ENCODE measurements around the gene FLT1.

Gene FLT1

GRCh38 chr13:28320884-28321574, 173.9 kb downstream of the FLT1 start:
- H3K36me3 ChIP-seq (ENCODE audit: insufficient read depth): no peaks in the 10 kb centered on the region
- no peak overlapping the region for H2AFZ ChIP-seq (ENCODE audit: low read depth)
- H3K9ac ChIP-seq: no peak overlapping the region
- H3K4me1 ChIP-seq (ENCODE audit: low read depth, poor library complexity, severe bottlenecking): no peaks in the 10 kb centered on the region
- H3K79me2 ChIP-seq (ENCODE audit: insufficient read depth, low read depth): no peaks in the 10 kb centered on the region
- H3K27ac ChIP-seq: no peak overlapping the region
- no peak overlapping the region for H3K4me2 ChIP-seq
- no peaks in the 10 kb centered on the region for H3K27me3 ChIP-seq (ENCODE audit: insufficient read depth, low read depth)
- no peak for TF ChIP-seq CTCF (conservative IDR thresholded peaks at IDR 0.05; ENCODE audit: low read depth, low read length)
- H4K20me1 ChIP-seq (ENCODE audit: insufficient read depth): no peaks in the 10 kb centered on the region
- H3K4me3 ChIP-seq (IDR thresholded peaks at IDR 0.05; ENCODE audit: insufficient read depth, low read depth, low read length): no peak overlapping the region

GRCh38 chr13:28320209-28320608, 174.7 kb downstream of the FLT1 start:
- no peak for TF ChIP-seq CTCF (conservative IDR thresholded peaks at IDR 0.05; ENCODE audit: low read depth, low read length)
- Histone ChIP-seq H4K20me1 (ENCODE audit: insufficient read depth) (no peaks in the 10 kb centered on the region), H3K79me2 (ENCODE audit: insufficient read depth, low read depth) (no peaks in the 10 kb centered on the region), H3K27ac (no peak overlapping the region), H3K4me2 (no peak overlapping the region), H3K9ac (no peak overlapping the region), H3K4me3 (IDR thresholded peaks at IDR 0.05; ENCODE audit: insufficient read depth, low read depth, low read length) (no peak overlapping the region), H2AFZ (ENCODE audit: low read depth) (no peak overlapping the region), H3K27me3 (ENCODE audit: insufficient read depth, low read depth) (no peaks in the 10 kb centered on the region), H3K4me1 (ENCODE audit: low read depth, poor library complexity, severe bottlenecking) (no peaks in the 10 kb centered on the region), H3K36me3 (ENCODE audit: insufficient read depth) (no peaks in the 10 kb centered on the region)

GRCh38 chr13:28319528-28319927, 175.4 kb downstream of the FLT1 start:
- Histone ChIP-seq H3K4me2 (no peak overlapping the region), H3K27ac (no peak overlapping the region), H3K79me2 (ENCODE audit: insufficient read depth, low read depth) (no peaks in the 10 kb centered on the region), H3K4me1 (ENCODE audit: low read depth, poor library complexity, severe bottlenecking) (no peaks in the 10 kb centered on the region), H3K27me3 (ENCODE audit: insufficient read depth, low read depth) (no peaks in the 10 kb centered on the region), H4K20me1 (ENCODE audit: insufficient read depth) (no peaks in the 10 kb centered on the region), H3K36me3 (ENCODE audit: insufficient read depth) (no peaks in the 10 kb centered on the region), H3K4me3 (IDR thresholded peaks at IDR 0.05; ENCODE audit: insufficient read depth, low read depth, low read length) (no peak overlapping the region), H3K9ac (no peak overlapping the region), H2AFZ (ENCODE audit: low read depth) (no peak overlapping the region)
- TF ChIP-seq CTCF (conservative IDR thresholded peaks at IDR 0.05; ENCODE audit: low read depth, low read length): no peak

GRCh38 chr13:28318496-28318895, 176.4 kb downstream of the FLT1 start:
- no peaks in the 10 kb centered on the region for H3K4me1 ChIP-seq (ENCODE audit: low read depth, poor library complexity, severe bottlenecking)

More at GRCh38 chr13:28318496-28318895, 176.4 kb downstream of the FLT1 start:
- no peaks in the 10 kb centered on the region for H3K79me2 ChIP-seq (ENCODE audit: insufficient read depth, low read depth)
- H3K4me3 ChIP-seq (IDR thresholded peaks at IDR 0.05; ENCODE audit: insufficient read depth, low read depth, low read length): no peak overlapping the region
- no peak overlapping the region for H3K9ac ChIP-seq
- H3K4me2 ChIP-seq: no peak overlapping the region
- no peaks in the 10 kb centered on the region for H4K20me1 ChIP-seq (ENCODE audit: insufficient read depth)
- no peaks in the 10 kb centered on the region for H3K27me3 ChIP-seq (ENCODE audit: insufficient read depth, low read depth)
- no peak overlapping the region for H3K27ac ChIP-seq
- no peak for TF ChIP-seq CTCF (conservative IDR thresholded peaks at IDR 0.05; ENCODE audit: low read depth, low read length)
- no peak overlapping the region for H2AFZ ChIP-seq (ENCODE audit: low read depth)
- H3K36me3 ChIP-seq (ENCODE audit: insufficient read depth): no peaks in the 10 kb centered on the region
